DMS153 treated with DMSO at 0.1 percent for 48 hours (cell line): ENCODE results near the gene TPM4.
A peak's percentile ranks its signal among the peaks of the same experiment; 100 is the strongest.
"Not testable (repeated sequence)": the region's sequence is repeated elsewhere in the genome, so short reads cannot be mapped to it uniquely, and the experiment has no call there.

Source experiments
- DNase-seq: peaks from one replicate; lab custom pipeline; 2025; ENCODE audit not compliant: unreplicated experiment; lab: John Stamatoyannopoulos, UW

TPM4 gene

GRCh38 chr19:16076154-16076957 lies at the start of gene TPM4:
TPM4 (plus strand) TSS chr19:16076495; CDS start chr19:16076566, 71 bp downstream.
- peak; percentile 34 for DNase-seq

- DNase-seq: no peak
These were observed 49.5 kb upstream of the TPM4 start for GRCh38 chr19:16026756-16027155.

GRCh38 chr19:16027528-16027927 lies 48.8 kb upstream of the TPM4 start:
- no peak for DNase-seq

- not testable (repeated sequence) for DNase-seq
These were observed 46.1 kb upstream of the TPM4 start for GRCh38 chr19:16030155-16030554.

GRCh38 chr19:16030964-16031871 lies 45.1 kb upstream of the TPM4 start:
- no peak for DNase-seq

GRCh38 chr19:16031872-16032200 lies 44.5 kb upstream of the TPM4 start:
- DNase-seq: no peak

- DNase-seq: no peak
These were observed 43.7 kb upstream of the TPM4 start for GRCh38 chr19:16032509-16033135.

- DNase-seq: no peak
These were observed 43.2 kb upstream of the TPM4 start for GRCh38 chr19:16033136-16033530.

- DNase-seq: no peak
These were observed 42.6 kb upstream of the TPM4 start for GRCh38 chr19:16033721-16034120.

- DNase-seq: no peak
These were observed 42.1 kb upstream of the TPM4 start for GRCh38 chr19:16034180-16034579.

GRCh38 chr19:16034958-16035560 lies 41.2 kb upstream of the TPM4 start:
- DNase-seq: no peak

- no peak for DNase-seq
These were observed 40.5 kb upstream of the TPM4 start for GRCh38 chr19:16035601-16036297.

GRCh38 chr19:16036397-16036925 lies 39.8 kb upstream of the TPM4 start:
- DNase-seq: no peak

GRCh38 chr19:16036941-16037340 lies 39.4 kb upstream of the TPM4 start:
- no peak for DNase-seq

GRCh38 chr19:16037424-16038195 lies 38.7 kb upstream of the TPM4 start:
- DNase-seq: no peak

- no peak for DNase-seq
These were observed 38.0 kb upstream of the TPM4 start for GRCh38 chr19:16038196-16038695.

GRCh38 chr19:16039081-16039480 lies 37.2 kb upstream of the TPM4 start:
- DNase-seq: no peak

- DNase-seq: no peak
These were observed 36.8 kb upstream of the TPM4 start for GRCh38 chr19:16039545-16039944.

GRCh38 chr19:16040642-16041041 lies 35.7 kb upstream of the TPM4 start:
- no peak for DNase-seq
